Measurements from ENCODE around the gene INSR.
"Not testable (repeated sequence)": the region's sequence is repeated elsewhere in the genome, so short reads cannot be mapped to it uniquely, and the experiment has no call there.

The INSR gene

GRCh38 chr19:7257148-7258040 lies 36.8 kb downstream of the INSR start:
- DNase-seq = no peak

GRCh38 chr19:7255631-7256030 lies 38.6 kb downstream of the INSR start:
- DNase-seq = no peak

- DNase-seq = no peak
These were observed 39.1 kb downstream of the INSR start for GRCh38 chr19:7255119-7255518.

- no peak for DNase-seq
These were observed 39.6 kb downstream of the INSR start for GRCh38 chr19:7254590-7254989.

- DNase-seq = no peak
These were observed 41.9 kb downstream of the INSR start for GRCh38 chr19:7252364-7252763.

GRCh38 chr19:7251494-7251893 lies 42.7 kb downstream of the INSR start:
- no peak for DNase-seq

- DNase-seq = no peak
These were observed 43.3 kb downstream of the INSR start for GRCh38 chr19:7250951-7251350.

- no peak for DNase-seq
These were observed 44.1 kb downstream of the INSR start for GRCh38 chr19:7250057-7250596.

- DNase-seq = no peak
These were observed 47.1 kb downstream of the INSR start for GRCh38 chr19:7247155-7247554.

GRCh38 chr19:7246601-7247000 lies 47.6 kb downstream of the INSR start:
- DNase-seq = no peak

GRCh38 chr19:7242601-7243258 lies 51.5 kb downstream of the INSR start:
- DNase-seq = no peak

GRCh38 chr19:7238051-7238450 lies 56.2 kb downstream of the INSR start:
- DNase-seq = no peak

- no peak for DNase-seq
These were observed 58.1 kb downstream of the INSR start for GRCh38 chr19:7236153-7236552.

GRCh38 chr19:7230826-7231225 lies 63.4 kb downstream of the INSR start:
- DNase-seq = no peak

GRCh38 chr19:7229735-7230134 lies 64.5 kb downstream of the INSR start:
- DNase-seq = no peak

- DNase-seq = no peak
These were observed 65.2 kb downstream of the INSR start for GRCh38 chr19:7228935-7229541.

- DNase-seq = no peak
These were observed 66.5 kb downstream of the INSR start for GRCh38 chr19:7227735-7228134.

- not testable (repeated sequence) for DNase-seq
These were observed 67.1 kb downstream of the INSR start for GRCh38 chr19:7227149-7227548.

GRCh38 chr19:7226739-7227138 lies 67.5 kb downstream of the INSR start:
- no peak for DNase-seq

- no peak for DNase-seq
These were observed 68.5 kb downstream of the INSR start for GRCh38 chr19:7225741-7226140.

GRCh38 chr19:7224995-7225394 lies 69.2 kb downstream of the INSR start:
- no peak for DNase-seq

- no peak for DNase-seq
These were observed 70.0 kb downstream of the INSR start for GRCh38 chr19:7224209-7224686.

GRCh38 chr19:7223429-7223828 lies 70.8 kb downstream of the INSR start:
- DNase-seq = no peak
